Cardiac fibroblast (primary cell): ENCODE results near the gene KLHL12.

Experiments
- DNase-seq, 2 donors: peaks; one replicate each; pipeline versions ENCODE4 v3.0.0 to v3.0.0-alpha.2; 2010; ENCODE audit warnings: low read depth in 2 of 2
- H3K4me3 ChIP-seq, 2 donors: replicated peaks in 1 of 2; 1 replicate in 1 of 2; 2 replicates in 1 of 2; pipeline ENCODE4 v1.5.1; 2011; ENCODE audit warnings: low read depth in 2 of 2, low read length in 2 of 2, mild to moderate bottlenecking in 2 of 2, moderate library complexity in 1 of 2
- CTCF ChIP-seq: IDR thresholded peaks from one replicate; pipeline ENCODE4 v1.5.1; 2011; ENCODE audit warnings: low read depth, mild to moderate bottlenecking, low read length, inconsistent platforms

Gene KLHL12

DNA sequence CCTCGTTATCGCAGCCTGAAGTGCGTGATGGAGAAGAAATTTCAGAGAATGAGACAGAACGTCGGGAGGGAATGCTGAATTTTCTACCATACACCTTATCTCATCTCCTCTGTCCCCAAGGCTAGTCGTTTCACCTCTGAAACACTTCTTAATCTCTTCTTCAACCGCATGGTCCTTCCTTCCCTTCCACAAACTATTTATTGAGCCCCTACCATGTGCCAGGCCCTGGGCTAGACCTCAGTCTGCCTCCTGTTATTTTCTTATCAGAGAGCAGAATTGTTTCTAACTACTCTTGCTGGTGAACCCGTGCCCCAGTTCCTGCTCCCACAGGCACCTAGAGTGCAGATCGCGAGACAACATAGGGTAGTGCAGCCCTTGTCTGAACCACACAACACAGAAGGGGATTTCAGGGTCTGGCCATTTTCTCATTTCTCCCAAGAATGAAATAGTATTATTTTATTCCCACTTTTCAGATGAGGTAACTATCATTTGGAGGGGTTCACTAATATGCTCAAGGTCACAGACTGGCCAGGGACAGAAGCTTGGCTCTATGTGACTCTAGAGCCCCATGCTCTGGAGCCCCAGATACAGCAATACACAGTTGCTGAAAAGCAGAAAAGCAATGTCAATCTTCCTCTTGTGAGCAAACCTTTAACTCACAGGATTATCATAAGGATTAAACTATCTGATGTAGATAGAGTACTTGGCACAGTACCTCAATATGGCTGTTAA, 31.7 kb upstream of the KLHL12 start:
- peak overlapping the region; percentile 48 to 82 for H3K4me3 ChIP-seq
- DNase-seq = no peak
- no peak for TF ChIP-seq CTCF

DNA sequence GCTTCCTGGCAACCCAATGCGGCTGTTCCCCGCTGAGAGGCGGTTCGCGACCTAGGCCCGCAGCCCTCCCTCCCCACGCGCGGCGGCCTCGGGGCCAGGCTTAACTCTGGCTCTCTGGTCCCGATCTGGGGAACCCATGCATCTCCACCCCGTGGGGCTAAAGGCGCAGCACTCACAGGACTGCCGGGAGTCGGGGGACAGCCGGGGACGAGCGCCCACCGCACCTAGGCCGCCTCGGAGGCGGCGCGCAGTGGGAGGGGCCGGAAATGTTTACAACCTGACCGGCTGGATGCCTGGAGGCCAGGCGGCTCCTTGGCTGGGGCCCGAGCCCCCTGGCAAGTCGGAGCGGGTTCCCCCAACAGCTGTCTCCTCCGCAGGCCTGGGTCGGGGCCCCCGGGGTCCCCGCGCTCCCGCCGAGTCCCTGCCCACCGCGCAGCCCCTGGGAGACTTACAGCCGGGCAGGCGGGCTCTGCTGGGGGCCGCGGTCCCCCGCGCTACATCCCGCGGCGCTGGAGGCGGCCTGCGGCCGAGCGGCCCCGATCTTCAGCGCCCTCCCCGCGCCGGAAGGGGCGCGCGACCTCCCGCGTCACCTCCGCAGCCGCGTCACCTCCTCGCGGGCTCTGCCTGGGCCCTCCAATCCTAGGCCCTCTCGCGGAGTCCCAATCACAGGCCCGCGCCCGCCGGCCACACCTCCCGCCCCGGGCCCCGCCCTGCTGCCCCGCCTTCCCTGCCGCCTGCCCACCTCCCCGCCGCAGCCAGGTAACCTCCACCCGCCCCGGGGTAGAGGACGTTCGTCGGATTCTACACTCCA, 30.9 kb upstream of the KLHL12 start, which contains the start of gene ADIPOR1:
ADIPOR1 (minus strand) TSS at position 580 of the 811 bp plus-strand sequence. CDS start 7,242 bp downstream, outside the sequence.
- peak within 1 kb of the TSS; percentile 82 to 86 for H3K4me3 ChIP-seq
- no peak for TF ChIP-seq CTCF
- peak; percentile 78 to 88 for DNase-seq

GRCh38 chr1:202956969-202957368, 29.9 kb upstream of the KLHL12 start:
- DNase-seq = no peak
- H3K4me3 ChIP-seq = peak overlapping the region; percentile 82 to 86
- no peak for TF ChIP-seq CTCF

DNA sequence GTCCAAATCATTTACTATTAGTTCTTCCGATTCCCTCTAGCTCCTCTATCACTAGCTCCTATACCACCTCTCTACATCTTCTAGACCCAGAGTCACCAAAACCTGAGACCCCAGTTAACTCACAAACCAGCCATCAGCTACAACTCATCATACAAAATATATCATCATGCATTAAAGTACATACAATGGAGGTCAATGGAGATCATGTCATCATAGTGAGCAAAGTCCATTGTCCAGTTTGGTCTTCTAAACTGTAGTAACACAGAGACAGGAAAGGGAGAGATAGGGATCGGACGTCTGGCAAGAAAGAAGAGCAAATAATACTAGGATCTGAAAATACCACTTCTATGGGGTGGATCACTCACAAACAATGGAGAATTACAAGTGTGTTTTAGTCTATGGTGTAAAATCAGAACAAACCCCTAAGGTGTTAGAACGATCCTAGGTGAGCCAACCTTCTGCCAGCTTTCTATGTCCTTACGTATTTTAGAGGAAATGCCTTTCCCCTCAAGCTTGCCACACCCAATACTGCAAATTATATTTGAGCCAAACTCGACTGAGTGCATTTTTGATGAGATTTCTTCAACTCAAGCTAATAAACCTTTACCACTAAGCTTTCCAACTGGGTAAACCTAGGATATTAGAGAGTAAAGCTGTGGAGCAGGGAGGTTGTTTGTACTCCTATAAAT, 27.2 kb upstream of the KLHL12 start:
- TF ChIP-seq CTCF = no peak
- no peak for DNase-seq
- no peak overlapping the region for H3K4me3 ChIP-seq

GRCh38 chr1:202953392-202953791, 26.4 kb upstream of the KLHL12 start:
- no peak overlapping the region for H3K4me3 ChIP-seq
- DNase-seq = no peak
- no peak for TF ChIP-seq CTCF

DNA sequence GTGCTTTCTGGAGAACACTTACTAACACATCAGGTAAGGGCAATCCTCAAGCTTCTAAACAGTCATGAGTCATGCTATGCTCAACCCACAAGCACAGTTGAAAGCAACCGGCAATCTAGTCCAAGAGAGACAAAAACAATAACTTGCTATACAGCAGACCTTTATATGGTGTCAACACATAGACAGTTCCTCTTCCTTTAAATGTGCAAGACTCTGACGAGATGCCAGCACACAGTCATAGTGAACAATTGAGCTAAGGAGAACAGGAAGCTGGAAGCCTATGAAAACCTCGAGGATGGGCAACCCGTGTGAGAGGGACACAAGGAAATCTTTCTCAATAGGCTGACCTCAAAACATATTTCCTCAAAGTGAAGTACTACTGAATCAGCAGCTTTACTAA, 25.8 kb upstream of the KLHL12 start:
- DNase-seq = peak; percentile 87 to 95
- H3K4me3 ChIP-seq = no peak overlapping the region
- TF ChIP-seq CTCF = no peak
